ENCODE measurements around the gene EXOSC5. TPM values are rescaled to one million over a fixed set of nuclear protein-coding genes. Genes with fewer than 3 reads are reported as not detected.
"Not testable (repeated sequence)": the region's sequence is repeated elsewhere in the genome, so short reads cannot be mapped to it uniquely, and the experiment has no call there.

The EXOSC5 gene
- total RNA-seq, 1 donor from 2014 or later, result 9.0 TPM

- intact Hi-C loops (cut with DNase I), result loop anchor here (2.0 kb wide), 1 partner anchor 15 kb away; the partner anchor contains the start of gene B3GNT8
- DNase-seq (ENCODE audit: low spot score), result no peak
Observed at GRCh38 chr19:41411100-41411967, 14.2 kb upstream of the EXOSC5 start.

DNA sequence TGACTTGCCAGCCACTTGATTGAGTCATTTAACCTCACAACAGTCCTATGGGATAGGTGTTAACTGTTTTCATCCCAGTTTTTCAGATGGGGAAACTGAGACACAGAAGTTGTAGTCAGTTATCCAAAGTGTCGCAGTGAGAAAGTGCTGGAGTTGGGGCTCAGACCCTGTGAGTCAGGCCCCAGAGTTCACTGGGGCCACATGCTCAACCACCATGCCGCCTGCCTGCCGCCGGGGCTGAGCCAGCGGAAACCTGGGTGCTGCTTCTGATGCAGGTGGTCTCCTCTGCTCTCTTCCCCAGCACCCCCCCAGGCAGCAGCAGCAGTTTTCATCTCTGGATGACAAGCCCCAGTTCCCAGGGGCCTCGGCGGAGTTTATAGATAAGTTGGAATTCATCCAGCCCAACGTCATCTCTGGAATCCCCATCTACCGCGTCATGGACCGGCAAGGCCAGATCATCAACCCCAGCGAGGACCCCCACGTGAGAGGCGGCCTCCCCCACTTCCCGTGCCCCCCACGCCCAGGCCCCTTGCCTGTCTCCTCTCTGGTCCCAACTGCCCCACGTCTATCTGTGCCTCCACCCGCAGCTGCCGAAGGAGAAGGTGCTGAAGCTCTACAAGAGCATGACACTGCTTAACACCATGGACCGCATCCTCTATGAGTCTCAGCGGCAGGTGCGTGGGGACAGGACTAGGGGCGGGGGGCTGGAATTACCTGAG is 13.3 kb upstream of the EXOSC5 start:
- intact Hi-C loops (cut with DNase I), result loop anchor here (2.0 kb wide), 1 partner anchor 16 kb away; the partner anchor contains the start of gene B3GNT8
- no peak for DNase-seq (ENCODE audit: low spot score)

DNA sequence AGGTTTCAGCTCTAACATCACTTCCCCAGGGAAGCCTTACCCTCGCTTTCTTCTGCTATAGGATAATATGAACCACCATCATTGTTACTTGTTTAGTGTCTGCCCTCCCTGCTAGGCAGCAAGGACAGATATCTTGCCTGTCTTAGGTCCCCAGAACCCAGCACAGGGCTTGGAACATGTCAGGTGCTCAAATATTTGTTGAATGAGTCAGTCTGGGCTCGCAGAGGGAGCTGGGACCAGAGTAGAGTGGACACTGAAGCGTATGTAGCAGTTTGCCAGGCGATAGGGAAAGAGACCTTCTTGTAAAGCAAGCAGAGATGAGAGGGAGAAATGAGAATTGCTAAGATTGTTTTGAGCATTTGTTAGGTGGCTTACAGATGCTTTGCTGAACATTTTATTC is 12.1 kb upstream of the EXOSC5 start:
- DNase-seq (ENCODE audit: low spot score), result no peak

DNA sequence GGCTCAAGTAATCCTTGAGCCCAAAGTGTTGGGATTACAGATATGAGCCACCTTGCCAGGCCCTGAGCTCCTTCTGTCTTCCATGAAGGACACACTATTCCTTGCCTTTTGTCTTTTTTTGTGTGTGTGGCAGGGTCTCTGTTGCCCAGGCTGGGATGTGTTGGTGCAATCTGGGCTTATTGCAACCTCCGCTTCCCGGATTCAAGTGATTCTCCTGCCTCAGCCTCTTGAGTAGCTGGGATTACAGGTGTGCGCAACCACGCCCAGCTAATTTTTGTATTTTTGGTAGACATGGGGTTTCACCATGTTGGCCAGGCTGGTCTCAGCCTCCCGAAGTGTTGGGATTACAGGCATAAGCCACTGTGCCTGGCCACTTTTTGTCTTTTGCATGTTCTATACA is 11.7 kb upstream of the EXOSC5 start:
- intact Hi-C loops (cut with DNase I); DNase-seq (ENCODE audit: low spot score): not testable (repeated sequence)

More for the DNA sequence above, 12.1 kb upstream of the EXOSC5 start:
- intact Hi-C loops (cut with DNase I), result no loop called here

DNA sequence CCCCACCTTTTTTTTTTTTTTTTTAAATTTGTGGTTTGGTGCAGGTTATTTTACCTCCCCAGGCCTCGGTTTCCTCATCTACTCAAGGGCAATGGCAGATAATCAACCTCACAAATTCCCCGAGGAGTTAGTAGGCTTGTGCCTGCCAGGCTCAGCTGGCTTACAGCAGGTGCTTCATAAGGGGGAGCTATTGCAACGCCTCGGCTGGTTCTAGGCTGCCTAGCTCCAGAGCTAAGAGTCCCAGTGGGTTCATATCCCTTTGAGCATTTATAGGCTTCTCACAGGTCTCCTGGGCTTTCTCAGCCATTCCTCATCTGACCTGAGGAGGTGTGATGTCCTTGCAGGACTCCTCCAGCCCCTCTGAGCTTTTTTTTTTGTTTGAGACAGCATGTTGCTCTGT is 11.1 kb upstream of the EXOSC5 start:
- no peak for DNase-seq (ENCODE audit: low spot score)
- intact Hi-C loops (cut with DNase I), result no loop called here

GRCh38 chr19:41407271-41407670 is 10.1 kb upstream of the EXOSC5 start:
- no peak for DNase-seq (ENCODE audit: low spot score)
- intact Hi-C loops (cut with DNase I), result no loop called here

GRCh38 chr19:41405776-41406175 is 8.6 kb upstream of the EXOSC5 start:
- no peak for DNase-seq (ENCODE audit: low spot score)
- intact Hi-C loops (cut with DNase I), result no loop called here

DNA sequence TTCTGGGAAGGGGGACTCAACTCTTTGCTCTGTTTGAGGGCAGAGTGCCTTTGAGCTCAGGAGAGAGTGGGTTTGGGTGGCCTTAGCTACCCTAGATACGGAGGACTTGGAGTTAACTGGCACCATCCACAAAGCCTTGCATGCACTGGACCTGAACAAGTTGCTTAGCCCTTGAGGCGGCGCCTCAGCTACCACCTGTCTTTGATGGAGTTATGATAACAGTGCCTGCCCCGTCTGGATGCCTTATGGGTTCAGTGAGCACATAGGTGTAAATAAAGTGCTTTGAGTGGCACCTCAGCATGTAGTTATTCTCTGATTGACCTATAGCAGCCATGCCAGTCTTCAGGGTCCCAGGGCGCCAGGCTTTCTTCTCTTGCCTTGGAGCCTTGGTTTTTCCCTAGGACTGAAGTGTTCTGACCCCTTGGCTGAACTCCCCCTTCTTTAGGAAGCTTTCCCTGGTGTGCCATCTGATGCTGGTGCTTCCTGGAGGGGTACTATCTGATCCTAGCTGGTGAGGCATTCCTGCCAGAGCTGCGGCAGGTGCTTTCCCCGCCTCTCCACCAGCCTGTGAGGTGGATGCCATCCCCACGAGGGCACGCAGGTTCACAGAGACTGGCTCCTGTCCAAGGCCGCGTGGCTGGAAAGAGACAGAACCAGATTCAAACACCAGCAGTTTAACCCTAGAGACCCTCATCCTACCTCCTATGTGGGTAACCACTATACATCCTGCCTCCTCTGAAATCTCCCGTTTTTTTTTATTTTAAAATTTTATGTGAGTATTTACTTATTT is 6.2 kb upstream of the EXOSC5 start:
- intact Hi-C loops (cut with DNase I), result no loop called here
- DNase-seq (ENCODE audit: low spot score), result no peak

DNA sequence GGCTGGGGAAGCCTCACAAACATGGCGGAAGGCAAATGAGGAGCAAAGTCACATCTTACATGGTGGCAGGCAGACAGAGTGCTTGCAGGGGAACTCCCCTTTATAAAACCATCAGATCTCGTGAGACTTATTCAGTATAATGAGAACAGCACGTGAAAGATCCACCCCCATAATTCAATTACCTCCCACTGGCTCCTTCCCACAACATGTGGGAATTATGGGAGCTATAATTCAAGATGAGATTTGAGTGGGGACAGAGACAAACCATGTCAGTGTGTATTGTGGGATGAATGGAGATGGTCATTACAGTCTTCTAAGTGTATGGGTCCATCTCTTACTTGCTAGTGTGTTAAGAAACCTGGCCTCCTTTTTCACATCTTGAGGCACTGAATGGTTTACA is 4.9 kb upstream of the EXOSC5 start:
- no peak for DNase-seq (ENCODE audit: low spot score)
- intact Hi-C loops (cut with DNase I), result no loop called here

DNA sequence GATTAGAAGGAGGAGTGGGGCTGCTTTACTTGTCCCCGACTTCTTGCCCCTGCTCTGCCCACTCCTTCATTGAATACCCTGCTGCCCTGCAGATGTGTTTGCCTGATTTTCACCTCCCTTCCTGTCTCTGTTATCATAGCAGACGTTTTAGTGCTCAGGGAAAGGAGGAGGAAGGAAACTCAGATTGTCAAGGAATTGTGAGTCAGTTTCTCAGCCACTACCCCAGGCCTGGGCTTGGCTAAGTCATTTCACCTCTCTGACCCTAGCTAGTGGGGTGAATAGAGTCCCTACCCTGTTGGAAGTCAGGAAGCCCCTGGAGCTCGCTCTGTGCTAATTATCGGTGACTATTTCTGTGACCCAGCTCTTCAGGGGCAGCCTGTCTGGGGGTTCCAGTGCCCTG is 4.3 kb upstream of the EXOSC5 start:
- intact Hi-C loops (cut with DNase I), result no loop called here
- no peak for DNase-seq (ENCODE audit: low spot score)

- intact Hi-C loops (cut with DNase I), result loop anchor here (5.0 kb wide), 1 partner anchor 37 kb away; the partner anchor contains the start of gene B9D2
- no peak for DNase-seq (ENCODE audit: low spot score)
Observed at GRCh38 chr19:41399525-41399924, 2.4 kb upstream of the EXOSC5 start.

- DNase-seq (ENCODE audit: low spot score), result no peak
- intact Hi-C loops (cut with DNase I), result loop anchor here (5.0 kb wide), 1 partner anchor 37 kb away; the partner anchor contains the start of gene B9D2
Observed at GRCh38 chr19:41399091-41399490, 1.9 kb upstream of the EXOSC5 start.

DNA sequence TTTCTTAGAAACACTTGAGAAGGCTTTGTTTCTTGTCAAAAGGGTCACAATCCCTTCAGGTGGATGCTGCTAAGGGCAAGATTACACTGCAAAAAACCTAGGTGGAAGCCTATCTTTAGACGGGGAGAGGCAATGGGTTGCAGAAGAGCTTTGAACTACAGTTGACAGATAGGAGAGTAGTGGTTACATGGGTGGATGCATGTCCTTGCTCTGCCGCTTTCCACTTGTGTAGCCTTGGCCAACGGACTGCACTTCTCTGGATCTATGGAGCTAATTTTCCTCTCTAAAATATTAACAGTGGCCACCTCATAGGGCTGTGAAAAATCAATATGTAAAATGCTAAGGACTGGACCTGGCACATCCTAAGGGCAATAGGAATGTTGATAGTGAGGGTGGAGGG is 1.4 kb upstream of the EXOSC5 start:
- intact Hi-C loops (cut with DNase I), result loop anchor here (5.0 kb wide), 1 partner anchor 36 kb away; the partner anchor contains the start of gene B9D2
- no peak for DNase-seq (ENCODE audit: low spot score)

DNA sequence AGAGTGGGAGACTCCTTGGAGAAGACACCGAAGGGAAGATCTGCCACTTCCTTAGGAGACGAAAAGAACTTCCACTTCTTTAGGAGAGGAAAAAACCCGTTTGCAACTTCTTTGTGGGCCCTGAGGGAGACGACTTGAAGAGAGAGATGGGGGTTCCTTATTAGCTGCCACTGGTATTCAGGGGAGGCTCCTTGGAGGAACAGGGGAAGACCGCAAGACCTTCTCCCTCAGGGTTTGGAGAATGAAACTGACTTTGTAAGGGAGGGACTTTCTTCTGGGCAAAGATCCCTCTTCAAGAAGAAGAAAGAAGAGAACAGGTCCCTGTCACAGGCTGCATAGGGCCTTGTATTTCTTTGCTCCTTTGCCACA is 875 bp upstream of the EXOSC5 start:
- DNase-seq (ENCODE audit: low spot score), result no peak
- intact Hi-C loops (cut with DNase I), result loop anchor here (5.0 kb wide), 1 partner anchor 36 kb away; the partner anchor contains the start of gene B9D2

DNA sequence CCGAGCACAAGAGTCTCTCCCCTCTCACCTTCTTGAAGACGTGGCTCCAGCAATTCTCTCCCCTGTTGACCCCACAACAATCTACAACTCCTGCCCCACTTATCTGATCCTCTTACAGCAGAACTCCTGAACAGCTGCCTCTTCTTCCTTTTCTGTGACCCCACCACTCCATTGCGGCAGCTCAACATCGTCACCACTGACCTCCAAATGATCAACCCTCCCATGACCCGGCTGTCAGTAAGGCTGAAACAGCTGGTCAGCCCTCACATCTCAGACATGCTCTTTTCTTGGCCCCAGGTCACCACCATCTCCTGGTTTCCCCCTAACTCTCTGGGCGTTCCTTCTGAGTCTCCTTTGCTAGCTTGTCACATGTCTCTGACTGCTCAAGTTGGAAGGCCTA is 1.8 kb downstream of the EXOSC5 start:
- intact Hi-C loops (cut with DNase I), result loop anchor here (5.0 kb wide), 1 partner anchor 33 kb away; the partner anchor contains the start of gene B9D2
- no peak for DNase-seq (ENCODE audit: low spot score)

DNA sequence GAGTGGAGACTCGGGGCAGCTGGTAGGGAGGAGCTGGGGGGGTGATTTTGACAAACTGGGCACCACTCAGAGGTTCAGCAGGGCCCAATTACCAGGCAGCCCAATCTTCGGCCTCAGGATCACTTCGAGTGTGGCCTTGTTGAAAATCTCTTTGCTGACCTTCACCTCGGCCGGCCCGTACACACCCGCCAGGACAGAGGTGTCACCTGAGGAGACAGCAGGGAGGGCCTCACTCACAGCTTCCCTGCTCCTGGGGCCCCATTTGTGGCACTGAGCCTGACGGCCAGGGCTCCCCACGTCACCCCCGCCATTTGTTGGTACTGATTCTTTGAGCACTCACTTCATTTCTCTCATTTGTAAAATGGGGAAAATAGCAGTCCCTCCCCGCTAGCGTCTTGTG is 4.4 kb downstream of the EXOSC5 start:
- no peak for DNase-seq (ENCODE audit: low spot score)
- intact Hi-C loops (cut with DNase I), result no loop called here

- intact Hi-C loops (cut with DNase I), result no loop called here
- no peak for DNase-seq (ENCODE audit: low spot score)
Observed at GRCh38 chr19:41391618-41392017, 5.5 kb downstream of the EXOSC5 start.

DNA sequence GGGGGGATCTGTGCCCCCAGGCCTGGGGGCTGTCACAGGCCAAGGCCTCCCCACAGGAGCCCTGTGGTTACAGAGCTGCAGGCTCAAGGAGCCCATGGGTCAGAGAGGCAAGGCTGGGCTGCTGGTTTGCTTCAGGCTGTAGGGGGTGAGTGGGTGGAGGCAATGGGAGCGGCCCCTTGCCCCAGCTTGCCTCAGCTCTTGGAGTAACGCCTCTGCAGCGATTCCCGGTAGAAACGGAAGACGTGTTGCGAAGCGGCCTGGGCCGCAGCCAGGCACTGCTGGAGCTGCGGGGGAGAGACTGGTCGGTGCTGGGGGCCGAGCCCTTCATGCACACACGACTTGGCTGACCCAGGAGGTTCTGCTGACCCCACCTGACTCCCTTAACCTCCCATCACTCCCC is 10.7 kb downstream of the EXOSC5 start:
- intact Hi-C loops (cut with DNase I), result no loop called here
- no peak for DNase-seq (ENCODE audit: low spot score)

- intact Hi-C loops (cut with DNase I), result no loop called here
- DNase-seq (ENCODE audit: low spot score), result no peak
Observed at GRCh38 chr19:41384351-41384750, 12.8 kb downstream of the EXOSC5 start.

GRCh38 chr19:41381536-41381935 is 15.6 kb downstream of the EXOSC5 start:
- DNase-seq (ENCODE audit: low spot score); intact Hi-C loops (cut with DNase I): not testable (repeated sequence)

All from cardiac septum (tissue), 1 donor.